HepG2 (cell line): ENCODE results near the gene AK2. TPM values are rescaled to one million over a fixed set of nuclear protein-coding genes. Genes with fewer than 3 reads are reported as not detected.

Source experiments
- ATAC-seq: fragments of 200-7000 bp; cut with Tn5 transposase; 3 replicates; pipeline ENCODE4 v1.9.1; 2020; ENCODE audit warnings: mild to moderate bottlenecking, moderate library complexity
- BruUV-seq: library from RNA; stranded (reverse); fragments of 400-500 nt; replicated peaks from 2 replicates; lab custom pipeline; 2021; lab: Mats Ljungman, UMichigan
- CTCF ChIA-PET: fragments of 300-600 bp; formaldehyde crosslinking; extraction: SDS; loops from one replicate; lab custom pipeline; 2021; ENCODE audit warnings: low total read pairs, inconsistent platforms, low intra/inter-chr PET ratio; lab: Yijun Ruan, JAX
- POLR2A ChIA-PET: fragments of 350-600 bp; sonication (Branson Sonifier 250); formaldehyde crosslinking; loops from one replicate; lab custom pipeline; 2020; ENCODE audit warnings: antibody characterized with exemption, inconsistent platforms; lab: Yijun Ruan, JAX
- DNase-seq: peaks from one replicate; pipeline ENCODE4 v3.0.0-alpha.2; 2015; ENCODE audit warnings: low spot score
- FAIRE-seq: peaks from 3 replicates; lab custom pipeline; 2011; peaks lifted over from hg19 to GRCh38; lab: Jason Lieb, UNC
- H2AFZ ChIP-seq: one replicate; pipeline ENCODE4 v1.6.1; 2011; ENCODE audit warnings: low read length, inconsistent platforms
- H3K27ac ChIP-seq: fragments of 300-600 bp; 3 replicates; pipeline ENCODE4 v1.8.0; 2011; ENCODE audit warnings: mixed run types, mild to moderate bottlenecking, mixed read lengths, low read length, inconsistent platforms; ENCODE audit not compliant: insufficient read depth; ENCODE audit errors: extremely low read length
- H3K27me3 ChIP-seq, 2 experiments: fragments of 200-600 bp in 1 of 2; 2 replicates in 1 of 2; 3 replicates in 1 of 2; pipeline versions ENCODE4 v1.6.0 to v1.8.0; 2011; ENCODE audit warnings: low read length in 2 of 2, mild to moderate bottlenecking in 2 of 2, moderate library complexity in 2 of 2, inconsistent platforms in 1 of 2; ENCODE audit not compliant: insufficient read depth in 2 of 2, control insufficient read depth in 1 of 2
- H3K36me3 ChIP-seq, 2 experiments: fragments of 200-600 bp in 1 of 2; replicated peaks in 1 of 2; 2 replicates in 1 of 2; 3 replicates in 1 of 2; pipeline versions ENCODE4 v1.5.1 to v1.8.0; 2011; ENCODE audit warnings: low read length in 2 of 2, inconsistent platforms in 1 of 2; ENCODE audit not compliant: insufficient read depth in 2 of 2, control insufficient read depth in 1 of 2
- H3K4me1 ChIP-seq: 2 replicates; pipeline ENCODE4 v1.5.1; 2012; ENCODE audit warnings: low read length, inconsistent platforms; ENCODE audit not compliant: insufficient read depth
- H3K4me2 ChIP-seq: 2 replicates; pipeline ENCODE4 v1.6.0; 2011; ENCODE audit warnings: low read depth, low read length, inconsistent platforms
- H3K4me3 ChIP-seq, 3 experiments: fragments of 200-600 bp in 1 of 3; sonication (generic), shearing (Covaris generic) in 1 of 3; replicated peaks in 1 of 3; 2 replicates each; pipeline ENCODE4 v1.5.1; 2011 to 2016; ENCODE audit warnings: low read length in 3 of 3, inconsistent platforms in 2 of 3, low read depth in 2 of 3, mild to moderate bottlenecking in 2 of 3, control low read depth in 1 of 3, mixed read lengths in 1 of 3; ENCODE audit not compliant: insufficient read depth in 1 of 3
- H3K79me2 ChIP-seq: one replicate; pipeline ENCODE4 v1.6.1; 2011; ENCODE audit warnings: low read length, inconsistent platforms; ENCODE audit not compliant: insufficient read depth
- H3K9ac ChIP-seq: 2 replicates; pipeline ENCODE4 v1.6.0; 2011; ENCODE audit warnings: mild to moderate bottlenecking, low read depth, low read length, inconsistent platforms; ENCODE audit not compliant: insufficient read depth
- H3K9me3 ChIP-seq: 2 replicates; pipeline ENCODE4 v1.5.1; 2012; ENCODE audit warnings: mild to moderate bottlenecking, low read length
- H4K20me1 ChIP-seq: 2 replicates; pipeline ENCODE4 v1.6.0; 2011; ENCODE audit warnings: inconsistent platforms, mild to moderate bottlenecking, low read length, moderate library complexity; ENCODE audit not compliant: insufficient read depth
- ATF7 ChIP-seq, 2 experiments: fragments of 450-650 bp in 1 of 2; sonication (generic) in 1 of 2; formaldehyde crosslinking in 1 of 2; IDR thresholded peaks; 2 replicates each; pipeline versions ENCODE4 v1.4.0 to v1.6.1; 2016 to 2020; ENCODE audit warnings: antibody characterized with exemption in 1 of 2, mild to moderate bottlenecking in 1 of 2, missing genetic modification reagents in 1 of 2
- FOXJ3 ChIP-seq: sonication (generic); formaldehyde crosslinking; IDR thresholded peaks from 2 replicates; pipeline ENCODE4 v1.4.0; 2020; ENCODE audit warnings: missing genetic modification reagents, mild to moderate bottlenecking, borderline replicate concordance
- GATA4 ChIP-seq: sonication (generic); IDR thresholded peaks from 2 replicates; pipeline ENCODE4 v1.6.1; 2016; ENCODE audit warnings: antibody characterized with exemption, low read depth, borderline replicate concordance
- KLF11 ChIP-seq: IDR thresholded peaks from 2 replicates; pipeline ENCODE4 v1.6.1; 2016; ENCODE audit warnings: missing compliant biosample characterization
- MYPOP ChIP-seq: sonication (generic); formaldehyde crosslinking; IDR thresholded peaks from 2 replicates; pipeline ENCODE4 v1.8.1; 2023; ENCODE audit warnings: mild to moderate bottlenecking, moderate library complexity, missing genetic modification reagents
- NR2C2 ChIP-seq: sonication (generic); formaldehyde crosslinking; IDR thresholded peaks from 2 replicates; pipeline ENCODE4 v1.4.0; 2020; ENCODE audit warnings: missing genetic modification reagents, mild to moderate bottlenecking, moderate library complexity, borderline replicate concordance
- SIX1 ChIP-seq: sonication (generic); formaldehyde crosslinking; IDR thresholded peaks from 2 replicates; pipeline ENCODE4 v1.4.0; 2020; ENCODE audit warnings: missing genetic modification reagents, borderline replicate concordance
- SKIL ChIP-seq: sonication (generic); formaldehyde crosslinking; IDR thresholded peaks from 2 replicates; pipeline ENCODE4 v1.8.0; 2022; ENCODE audit warnings: missing genetic modification reagents, mild to moderate bottlenecking, moderate library complexity, borderline replicate concordance
- SNAPC4 ChIP-seq: sonication (generic); formaldehyde crosslinking; IDR thresholded peaks from 2 replicates; pipeline ENCODE4 v1.4.0; 2020; ENCODE audit warnings: mild to moderate bottlenecking, missing genetic modification reagents
- ZNF383 ChIP-seq: sonication (generic); formaldehyde crosslinking; IDR thresholded peaks from 2 replicates; pipeline ENCODE4 v1.4.0; 2020; ENCODE audit warnings: missing genetic modification reagents, mild to moderate bottlenecking, borderline replicate concordance
- in situ Hi-C: cut with HindIII; loops from 2 replicates; pipeline ENCODE4 v1.10.0; 2017; ENCODE audit warnings: low pct_unique_long_range_greater_than_20kb; ENCODE audit not compliant: extremely low pct_ligation_motif_present
- intact Hi-C: fragments of 100-400 bp; cut with micrococcal nuclease; formaldehyde crosslinking; loops from one replicate; pipeline ENCODE4 v1.10.0; 2022; ENCODE audit not compliant: unreplicated experiment
- polyA plus RNA-seq, 8 experiments: library from polyadenylated mRNA; depleted of rRNA in 3 of 8; stranded (reverse) in 7 of 8; unstranded in 1 of 8; fragments of >200 nt; fragmentation: Illumina TruSeq in 4 of 8; extraction: Trizol in 4 of 8; gene quantifications; 2 replicates each; pipeline versions ENCODE4 v1.2.1 to v1.2.3, GENCODE V29; 2011 to 2016; ENCODE audit warnings: low read depth in 4 of 8, missing spikeins in 1 of 8, mixed read lengths in 1 of 8; ENCODE audit not compliant: insufficient read depth in 1 of 8
- total RNA-seq, 5 experiments: library from RNA; depleted of rRNA; stranded (reverse); fragments of >200 nt; fragmentation: Illumina TruSeq; extraction: Trizol; gene quantifications; 2 replicates each; pipeline ENCODE4 v1.2.3, GENCODE V29; 2016; ENCODE audit warnings: low read depth in 1 of 5
- TF ChIP-seq, protein P1 (sequence below): sonication (generic); formaldehyde crosslinking; IDR thresholded peaks from 2 replicates; pipeline ENCODE4 v1.5.0; 2020; ENCODE audit warnings: missing genetic modification reagents, mild to moderate bottlenecking, borderline replicate concordance
- TF ChIP-seq, protein P2 (sequence below): sonication (generic); formaldehyde crosslinking; IDR thresholded peaks from 2 replicates; pipeline ENCODE4 v1.5.0; 2020; ENCODE audit warnings: missing genetic modification reagents
- TF ChIP-seq, protein P3 (sequence below): IDR thresholded peaks from 2 replicates; pipeline ENCODE4 v1.6.1; 2016; ENCODE audit warnings: missing compliant biosample characterization, missing genetic modification reagents, borderline replicate concordance

The AK2 gene
- total and polyA plus RNA-seq, 2 of the 13 experiments (the other 11 are each of a cell fraction or from before 2014, with no cell fraction given) = 170 to 188 TPM

DNA sequence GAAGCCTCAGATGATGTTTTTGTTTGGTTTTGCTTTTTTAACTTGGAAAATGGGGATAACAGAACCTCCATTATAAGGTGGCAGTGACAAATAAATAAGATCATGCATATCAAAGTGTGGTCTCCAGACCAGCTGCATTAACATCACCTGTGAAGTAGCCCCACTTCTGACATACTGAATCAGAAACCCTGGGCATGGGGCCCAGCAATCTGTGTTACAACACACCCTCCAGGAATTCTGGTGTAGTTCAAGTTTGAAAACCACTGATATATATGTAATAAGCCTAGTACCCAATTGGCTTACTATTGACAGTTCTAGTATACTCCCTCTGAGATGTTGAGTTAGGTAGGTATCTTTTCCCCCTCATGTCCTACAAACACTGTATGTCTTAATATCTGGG, 48.0 kb downstream of the AK2 start:
- intact Hi-C loops (no loop called here), in situ Hi-C loops (no loop called here)
- no TSS peak for BruUV-seq
- Histone ChIP-seq H3K4me2 (no peak overlapping the region), H3K4me3 (no peak overlapping the region), H3K27me3 (no peaks in the 10 kb centered on the region), H3K27ac (no peak overlapping the region), H4K20me1 (no peaks in the 10 kb centered on the region), H3K4me1 (peaks cover 15% of the 10 kb centered on the region), H3K79me2 (no peaks in the 10 kb centered on the region), H3K9me3 (no peaks in the 10 kb centered on the region), H2AFZ (no peak overlapping the region), H3K36me3 (no peaks in the 10 kb centered on the region), H3K9ac (no peak overlapping the region)
- DNase-seq = no peak
- CTCF ChIA-PET = no interaction called here
- ATAC-seq = no peak
- FAIRE-seq = no peak
- POLR2A ChIA-PET = interaction anchor here (1.3 kb wide), 1 partner anchor 23 kb away, joined by 3 read pairs; no protein-coding TSS in a partner anchor
- no peak for TF ChIP-seq ZNF383 (CRISPR knock-in tag)
- TF ChIP-seq SIX1 (CRISPR knock-in tag) = no peak
- TF ChIP-seq GATA4 = no peak
- TF ChIP-seq, protein P1, sequence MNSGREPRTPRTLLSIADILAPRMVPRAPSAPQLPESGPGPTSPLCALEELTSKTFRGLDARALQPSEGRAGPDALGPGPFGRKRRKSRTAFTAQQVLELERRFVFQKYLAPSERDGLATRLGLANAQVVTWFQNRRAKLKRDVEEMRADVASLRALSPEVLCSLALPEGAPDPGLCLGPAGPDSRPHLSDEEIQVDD (CRISPR knock-in tag) = no peak
- TF ChIP-seq NR2C2 (CRISPR knock-in tag) = no peak
- TF ChIP-seq FOXJ3 (CRISPR knock-in tag) = no peak
- TF ChIP-seq SKIL (CRISPR knock-in tag) = no peak
- no peak for TF ChIP-seq MYPOP (CRISPR knock-in tag)
- no peak for TF ChIP-seq ATF7 (IDR thresholded peaks at IDR 0.05)
- no peak for TF ChIP-seq ATF7 (CRISPR knock-in tag; IDR thresholded peaks at IDR 0.05)
- TF ChIP-seq, protein P2, sequence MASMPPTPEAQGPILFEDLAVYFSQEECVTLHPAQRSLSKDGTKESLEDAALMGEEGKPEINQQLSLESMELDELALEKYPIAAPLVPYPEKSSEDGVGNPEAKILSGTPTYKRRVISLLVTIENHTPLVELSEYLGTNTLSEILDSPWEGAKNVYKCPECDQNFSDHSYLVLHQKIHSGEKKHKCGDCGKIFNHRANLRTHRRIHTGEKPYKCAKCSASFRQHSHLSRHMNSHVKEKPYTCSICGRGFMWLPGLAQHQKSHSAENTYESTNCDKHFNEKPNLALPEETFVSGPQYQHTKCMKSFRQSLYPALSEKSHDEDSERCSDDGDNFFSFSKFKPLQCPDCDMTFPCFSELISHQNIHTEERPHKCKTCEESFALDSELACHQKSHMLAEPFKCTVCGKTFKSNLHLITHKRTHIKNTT = no peak
- TF ChIP-seq, protein P3, sequence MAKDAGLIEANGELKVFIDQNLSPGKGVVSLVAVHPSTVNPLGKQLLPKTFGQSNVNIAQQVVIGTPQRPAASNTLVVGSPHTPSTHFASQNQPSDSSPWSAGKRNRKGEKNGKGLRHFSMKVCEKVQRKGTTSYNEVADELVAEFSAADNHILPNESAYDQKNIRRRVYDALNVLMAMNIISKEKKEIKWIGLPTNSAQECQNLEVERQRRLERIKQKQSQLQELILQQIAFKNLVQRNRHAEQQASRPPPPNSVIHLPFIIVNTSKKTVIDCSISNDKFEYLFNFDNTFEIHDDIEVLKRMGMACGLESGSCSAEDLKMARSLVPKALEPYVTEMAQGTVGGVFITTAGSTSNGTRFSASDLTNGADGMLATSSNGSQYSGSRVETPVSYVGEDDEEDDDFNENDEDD (CRISPR knock-in tag) = no peak
- no peak for TF ChIP-seq SNAPC4 (CRISPR knock-in tag)
- no peak for TF ChIP-seq KLF11 (CRISPR knock-in tag)
